NT2/D1 (cell line): ENCODE data around the gene TMEM267.
"Not testable (repeated sequence)": the region's sequence is repeated elsewhere in the genome, so short reads cannot be mapped to it uniquely, and the experiment has no call there.

Experiments used
- YY1 ChIP-seq: IDR thresholded peaks from 2 replicates; pipeline ENCODE4 v1.6.1; 2011; ENCODE audit not compliant: insufficient read length, insufficient read depth
- ZNF274 ChIP-seq: IDR thresholded peaks from 2 replicates; pipeline ENCODE4 v1.6.1; 2011; ENCODE audit warnings: mild to moderate bottlenecking, low read depth, low read length

- not testable (repeated sequence) for TF ChIP-seq ZNF274, YY1
These were observed 18.2 kb downstream of the TMEM267 start for GRCh38 chr5:43465455-43465854.
